Measurements from ENCODE around the gene GTF2IRD1.

GRCh38 chr7:74554178-74554577, 100.5 kb downstream of the GTF2IRD1 start:
- TF ChIP-seq MYC (CRISPR knock-in tag; IDR thresholded peaks at IDR 0.05; ENCODE audit: borderline replicate concordance) = no peak
- no peak for TF ChIP-seq HNF4A (CRISPR knock-in tag; IDR thresholded peaks at IDR 0.05)
- TF ChIP-seq ZBTB43 (CRISPR knock-in tag; conservative IDR thresholded peaks at IDR 0.05) = no peak
- no peak for TF ChIP-seq POLR2A (IDR thresholded peaks at IDR 0.05; ENCODE audit: insufficient read depth in 1 of 2, low read depth in 2 of 2, low read length in 2 of 2)
- no peak for TF ChIP-seq RXRA (CRISPR knock-in tag; IDR thresholded peaks at IDR 0.05)
- no peak for TF ChIP-seq SRF (IDR thresholded peaks at IDR 0.05; ENCODE audit: low read depth, low read length)
- TF ChIP-seq CTCF (CRISPR knock-in tag; IDR thresholded peaks at IDR 0.05) = no peak
- no peak for TF ChIP-seq EHMT2 (IDR thresholded peaks at IDR 0.05; ENCODE audit: borderline replicate concordance, low read depth, low read length)
- no peak for TF ChIP-seq SP4 (CRISPR knock-in tag; IDR thresholded peaks at IDR 0.05)
- TF ChIP-seq, protein P1, sequence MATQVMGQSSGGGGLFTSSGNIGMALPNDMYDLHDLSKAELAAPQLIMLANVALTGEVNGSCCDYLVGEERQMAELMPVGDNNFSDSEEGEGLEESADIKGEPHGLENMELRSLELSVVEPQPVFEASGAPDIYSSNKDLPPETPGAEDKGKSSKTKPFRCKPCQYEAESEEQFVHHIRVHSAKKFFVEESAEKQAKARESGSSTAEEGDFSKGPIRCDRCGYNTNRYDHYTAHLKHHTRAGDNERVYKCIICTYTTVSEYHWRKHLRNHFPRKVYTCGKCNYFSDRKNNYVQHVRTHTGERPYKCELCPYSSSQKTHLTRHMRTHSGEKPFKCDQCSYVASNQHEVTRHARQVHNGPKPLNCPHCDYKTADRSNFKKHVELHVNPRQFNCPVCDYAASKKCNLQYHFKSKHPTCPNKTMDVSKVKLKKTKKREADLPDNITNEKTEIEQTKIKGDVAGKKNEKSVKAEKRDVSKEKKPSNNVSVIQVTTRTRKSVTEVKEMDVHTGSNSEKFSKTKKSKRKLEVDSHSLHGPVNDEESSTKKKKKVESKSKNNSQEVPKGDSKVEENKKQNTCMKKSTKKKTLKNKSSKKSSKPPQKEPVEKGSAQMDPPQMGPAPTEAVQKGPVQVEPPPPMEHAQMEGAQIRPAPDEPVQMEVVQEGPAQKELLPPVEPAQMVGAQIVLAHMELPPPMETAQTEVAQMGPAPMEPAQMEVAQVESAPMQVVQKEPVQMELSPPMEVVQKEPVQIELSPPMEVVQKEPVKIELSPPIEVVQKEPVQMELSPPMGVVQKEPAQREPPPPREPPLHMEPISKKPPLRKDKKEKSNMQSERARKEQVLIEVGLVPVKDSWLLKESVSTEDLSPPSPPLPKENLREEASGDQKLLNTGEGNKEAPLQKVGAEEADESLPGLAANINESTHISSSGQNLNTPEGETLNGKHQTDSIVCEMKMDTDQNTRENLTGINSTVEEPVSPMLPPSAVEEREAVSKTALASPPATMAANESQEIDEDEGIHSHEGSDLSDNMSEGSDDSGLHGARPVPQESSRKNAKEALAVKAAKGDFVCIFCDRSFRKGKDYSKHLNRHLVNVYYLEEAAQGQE (IDR thresholded peaks at IDR 0.05; ENCODE audit: borderline replicate concordance in 1 of 2, low read depth in 1 of 2, low read length in 2 of 2) = no peak
